WERI-Rb-1 (cell line): ENCODE results near the gene HS3ST5.

Experiments used
- DNase-seq: peaks from one replicate; pipeline ENCODE4 v3.0.0-alpha.2; 2020
- H3K27ac ChIP-seq: fragments of 250-450 bp; sonication (Bioruptor Pico); 2 replicates; pipeline ENCODE4 v1.5.1; 2020; ENCODE audit warnings: mild to moderate bottlenecking, moderate library complexity
- H3K27me3 ChIP-seq: fragments of 250-450 bp; sonication (Bioruptor Pico); 2 replicates; pipeline ENCODE4 v1.5.1; 2021; ENCODE audit warnings: mild to moderate bottlenecking, low read depth, moderate library complexity; ENCODE audit not compliant: insufficient read depth, severe bottlenecking
- H3K36me3 ChIP-seq: fragments of 250-450 bp; sonication (Bioruptor Pico); 2 replicates; pipeline ENCODE4 v1.5.1; 2020; ENCODE audit warnings: mild to moderate bottlenecking, moderate library complexity
- H3K4me3 ChIP-seq: 2 replicates; pipeline ENCODE4 v1.5.1; 2011; ENCODE audit warnings: low read depth, mild to moderate bottlenecking, control low read depth, low read length
- H3K9me3 ChIP-seq: fragments of 250-450 bp; sonication (Bioruptor Pico); 2 replicates; pipeline ENCODE4 v1.5.1; 2021; ENCODE audit warnings: mild to moderate bottlenecking, moderate library complexity; ENCODE audit not compliant: severe bottlenecking
- CTCF ChIP-seq: IDR thresholded peaks from 2 replicates; pipeline ENCODE4 v1.5.1; 2011; ENCODE audit warnings: low read depth, mild to moderate bottlenecking, control low read depth, inconsistent platforms, low read length

The HS3ST5 gene

GRCh38 chr6:114131945-114132344 lies 210.9 kb downstream of the HS3ST5 start:
- Histone ChIP-seq H3K27me3 (no peaks in the 10 kb centered on the region), H3K4me3 (no peak overlapping the region), H3K9me3 (no peaks in the 10 kb centered on the region), H3K27ac (no peak overlapping the region), H3K36me3 (no peaks in the 10 kb centered on the region)
- DNase-seq = no peak
- TF ChIP-seq CTCF = no peak

- Histone ChIP-seq H3K27me3 (no peaks in the 10 kb centered on the region), H3K4me3 (no peak overlapping the region), H3K9me3 (no peaks in the 10 kb centered on the region), H3K36me3 (no peaks in the 10 kb centered on the region), H3K27ac (no peak overlapping the region)
- no peak for TF ChIP-seq CTCF
- DNase-seq = no peak
Measured at GRCh38 chr6:114125576-114125975, 217.2 kb downstream of the HS3ST5 start.

- H3K36me3 ChIP-seq = no peaks in the 10 kb centered on the region
- no peak overlapping the region for H3K27ac ChIP-seq
- no peaks in the 10 kb centered on the region for H3K27me3 ChIP-seq
- H3K9me3 ChIP-seq = no peaks in the 10 kb centered on the region
- no peak for DNase-seq
- no peak for TF ChIP-seq CTCF
- no peak overlapping the region for H3K4me3 ChIP-seq
Measured at GRCh38 chr6:114121913-114122662, 220.7 kb downstream of the HS3ST5 start.

DNA sequence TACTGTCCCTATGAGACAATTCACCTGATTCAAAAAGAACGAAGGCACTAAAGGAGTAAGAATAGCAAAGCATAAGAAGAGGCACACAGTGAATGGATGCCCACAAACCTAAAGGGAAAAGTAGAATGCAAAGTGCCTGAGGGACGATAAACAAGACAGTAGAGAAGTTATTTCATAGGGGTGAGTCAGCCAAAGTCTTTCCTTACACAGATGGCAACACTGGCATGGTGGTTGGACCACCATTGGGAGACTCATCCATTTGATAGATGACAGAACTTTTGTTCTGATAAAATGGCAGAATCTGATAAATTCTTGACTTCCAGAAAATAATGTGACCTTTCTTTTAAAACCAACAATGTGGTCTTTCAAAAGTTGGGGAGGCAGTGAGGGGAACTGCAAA lies 223.8 kb downstream of the HS3ST5 start:
- Histone ChIP-seq H3K27ac (no peak overlapping the region), H3K27me3 (no peaks in the 10 kb centered on the region)
- TF ChIP-seq CTCF = no peak

DNA sequence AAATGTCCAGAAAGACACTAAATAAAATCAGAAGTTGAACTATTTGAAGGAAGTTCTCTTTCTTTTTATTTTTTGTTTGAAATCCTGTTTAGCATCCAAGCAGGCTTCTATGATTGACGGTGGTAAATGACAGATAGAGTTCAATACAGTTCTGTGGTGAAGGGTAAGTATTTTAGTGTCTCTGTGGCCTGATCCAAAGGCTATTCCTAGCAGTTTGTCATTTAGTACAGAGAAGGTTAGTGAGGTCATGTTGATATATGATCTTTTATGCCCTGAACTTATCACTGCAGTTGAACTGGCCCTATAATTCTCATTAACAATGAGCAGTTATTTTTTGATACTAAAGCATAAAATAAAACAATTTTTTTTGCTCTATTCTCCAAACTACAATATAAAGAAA lies 227.2 kb downstream of the HS3ST5 start:
- Histone ChIP-seq H3K4me3 (no peak overlapping the region), H3K36me3 (no peaks in the 10 kb centered on the region), H3K9me3 (no peaks in the 10 kb centered on the region), H3K27ac (no peak overlapping the region), H3K27me3 (no peaks in the 10 kb centered on the region)
- DNase-seq = no peak
- TF ChIP-seq CTCF = no peak

More for the DNA sequence above, 223.8 kb downstream of the HS3ST5 start:
- H3K36me3 ChIP-seq = no peaks in the 10 kb centered on the region
- DNase-seq = no peak
- no peaks in the 10 kb centered on the region for H3K9me3 ChIP-seq
- H3K4me3 ChIP-seq = no peak overlapping the region
